ENCODE measurements around the gene MAP3K21. TPM values are rescaled to one million over a fixed set of nuclear protein-coding genes. Genes with fewer than 3 reads are reported as not detected.
A peak's percentile ranks its signal among the peaks of the same experiment; 100 is the strongest.

The MAP3K21 gene
- total and polyA plus RNA-seq, 2 experiments from 2014 or later = 0.70 to 2.9 TPM

- Histone ChIP-seq H3K27me3 (no peaks in the 10 kb centered on the region), H3K4me3 (no peak overlapping the region), H3K36me3 (no peaks in the 10 kb centered on the region), H3K27ac (no peak overlapping the region), H3K4me1 (ENCODE audit: low read depth) (peaks cover 3% of the 10 kb centered on the region), H3K9me3 (ENCODE audit: low read depth) (no peaks in the 10 kb centered on the region)
- DNase-seq (ENCODE audit: low read depth in 1 of 2, low spot score in 1 of 2) = no peak
- TF ChIP-seq, protein P1, sequence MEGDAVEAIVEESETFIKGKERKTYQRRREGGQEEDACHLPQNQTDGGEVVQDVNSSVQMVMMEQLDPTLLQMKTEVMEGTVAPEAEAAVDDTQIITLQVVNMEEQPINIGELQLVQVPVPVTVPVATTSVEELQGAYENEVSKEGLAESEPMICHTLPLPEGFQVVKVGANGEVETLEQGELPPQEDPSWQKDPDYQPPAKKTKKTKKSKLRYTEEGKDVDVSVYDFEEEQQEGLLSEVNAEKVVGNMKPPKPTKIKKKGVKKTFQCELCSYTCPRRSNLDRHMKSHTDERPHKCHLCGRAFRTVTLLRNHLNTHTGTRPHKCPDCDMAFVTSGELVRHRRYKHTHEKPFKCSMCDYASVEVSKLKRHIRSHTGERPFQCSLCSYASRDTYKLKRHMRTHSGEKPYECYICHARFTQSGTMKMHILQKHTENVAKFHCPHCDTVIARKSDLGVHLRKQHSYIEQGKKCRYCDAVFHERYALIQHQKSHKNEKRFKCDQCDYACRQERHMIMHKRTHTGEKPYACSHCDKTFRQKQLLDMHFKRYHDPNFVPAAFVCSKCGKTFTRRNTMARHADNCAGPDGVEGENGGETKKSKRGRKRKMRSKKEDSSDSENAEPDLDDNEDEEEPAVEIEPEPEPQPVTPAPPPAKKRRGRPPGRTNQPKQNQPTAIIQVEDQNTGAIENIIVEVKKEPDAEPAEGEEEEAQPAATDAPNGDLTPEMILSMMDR (IDR thresholded peaks at IDR 0.05; ENCODE audit: low read depth, low read length) = no peak
These were observed 68.5 kb downstream of the MAP3K21 start for GRCh38 chr1:233395863-233396646.

- H3K36me3 ChIP-seq = no peaks in the 10 kb centered on the region
- H3K4me3 ChIP-seq = no peak overlapping the region
- TF ChIP-seq, protein P1 (IDR thresholded peaks at IDR 0.05; ENCODE audit: low read depth, low read length) = no peak
- no peaks in the 10 kb centered on the region for H3K9me3 ChIP-seq (ENCODE audit: low read depth)
- H3K27me3 ChIP-seq = no peaks in the 10 kb centered on the region
- DNase-seq (ENCODE audit: low read depth in 1 of 2, low spot score in 1 of 2) = peak in 1 of 2 donors; percentile 15
- H3K4me1 ChIP-seq (ENCODE audit: low read depth) = no peaks in the 10 kb centered on the region
- H3K27ac ChIP-seq = no peak overlapping the region
These were observed 78.9 kb downstream of the MAP3K21 start for GRCh38 chr1:233406339-233406960.

DNA sequence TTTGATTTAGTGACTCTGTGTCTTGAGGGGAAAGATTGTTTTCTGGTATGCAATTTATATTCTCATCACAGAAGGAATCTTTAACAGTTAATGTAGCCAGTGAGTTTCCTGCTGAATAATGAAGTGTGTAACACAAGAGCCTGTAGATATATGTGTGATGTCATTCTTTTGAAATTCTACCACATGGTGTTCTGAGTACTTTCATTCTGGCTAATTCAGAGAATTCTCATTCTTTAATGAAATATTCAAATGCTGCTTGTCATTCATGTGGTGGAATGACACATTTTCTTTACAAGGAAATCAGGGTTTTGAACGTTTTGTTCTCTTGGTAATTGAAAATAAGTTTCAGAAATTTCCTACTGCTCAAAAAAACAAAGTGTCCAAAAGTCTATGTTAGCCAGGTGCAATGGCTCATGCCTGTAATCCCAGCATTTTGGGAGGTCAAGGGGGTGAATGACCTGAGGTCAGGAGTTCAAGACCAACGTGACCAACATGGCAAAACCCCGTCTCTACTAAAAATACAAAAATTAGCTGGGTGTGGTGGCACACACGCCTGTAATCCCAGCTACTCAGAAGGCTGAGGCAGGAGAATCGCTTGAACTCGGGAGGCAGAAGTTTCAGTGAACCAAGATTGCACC, 79.6 kb downstream of the MAP3K21 start:
- H3K4me3 ChIP-seq = no peak overlapping the region
- H3K4me1 ChIP-seq (ENCODE audit: low read depth) = no peaks in the 10 kb centered on the region
- no peaks in the 10 kb centered on the region for H3K9me3 ChIP-seq (ENCODE audit: low read depth)
- H3K27me3 ChIP-seq = no peaks in the 10 kb centered on the region
- DNase-seq (ENCODE audit: low read depth in 1 of 2, low spot score in 1 of 2) = no peak
- no peaks in the 10 kb centered on the region for H3K36me3 ChIP-seq
- H3K27ac ChIP-seq = no peak overlapping the region
- TF ChIP-seq, protein P1 (IDR thresholded peaks at IDR 0.05; ENCODE audit: low read depth, low read length) = no peak

- H3K9me3 ChIP-seq (ENCODE audit: low read depth) = no peaks in the 10 kb centered on the region
- no peak for DNase-seq (ENCODE audit: low read depth in 1 of 2, low spot score in 1 of 2)
- TF ChIP-seq, protein P1 (IDR thresholded peaks at IDR 0.05; ENCODE audit: low read depth, low read length) = no peak
- H3K36me3 ChIP-seq = no peaks in the 10 kb centered on the region
- no peak overlapping the region for H3K27ac ChIP-seq
- H3K27me3 ChIP-seq = no peaks in the 10 kb centered on the region
- H3K4me1 ChIP-seq (ENCODE audit: low read depth) = no peaks in the 10 kb centered on the region
- H3K4me3 ChIP-seq = no peak overlapping the region
These were observed 82.0 kb downstream of the MAP3K21 start for GRCh38 chr1:233409540-233409939.

DNA sequence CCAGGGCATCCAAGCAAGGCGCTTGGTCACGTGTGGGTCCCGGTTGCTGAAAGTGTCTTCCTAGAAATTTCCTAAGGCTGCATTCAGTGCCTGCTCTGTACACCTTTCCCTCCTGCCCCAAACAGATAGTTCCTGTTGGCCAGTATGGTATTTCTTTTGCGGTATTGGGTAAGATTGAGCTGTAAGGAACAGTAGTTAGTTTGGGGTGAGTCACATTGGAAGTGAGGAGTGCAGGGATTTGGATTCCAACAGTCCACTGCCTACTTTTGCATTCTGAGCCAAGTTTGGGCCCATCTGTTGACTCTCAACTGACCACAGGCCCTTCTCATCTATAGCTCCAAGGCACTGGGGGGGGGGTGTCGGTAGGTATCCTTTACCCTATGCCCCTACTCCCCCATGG, 83.4 kb downstream of the MAP3K21 start:
- Histone ChIP-seq H3K27me3 (no peaks in the 10 kb centered on the region), H3K27ac (no peak overlapping the region), H3K4me1 (ENCODE audit: low read depth) (no peaks in the 10 kb centered on the region), H3K36me3 (no peaks in the 10 kb centered on the region), H3K4me3 (no peak overlapping the region), H3K9me3 (ENCODE audit: low read depth) (no peaks in the 10 kb centered on the region)
- no peak for DNase-seq (ENCODE audit: low read depth in 1 of 2, low spot score in 1 of 2)
- TF ChIP-seq, protein P1 (IDR thresholded peaks at IDR 0.05; ENCODE audit: low read depth, low read length) = no peak
